SHP77 treated with DMSO at 0.1 percent for 48 hours (cell line): ENCODE data around the gene SSTR4.
A peak's percentile ranks its signal among the peaks of the same experiment; 100 is the strongest.

ENCODE experiments used
- DNase-seq: peaks from one replicate; lab custom pipeline; 2025; lab: John Stamatoyannopoulos, UW

Gene SSTR4

GRCh38 chr20:23065266-23066201 is 30.4 kb downstream of the SSTR4 start:
- no peak for DNase-seq

GRCh38 chr20:23066772-23067171 is 31.7 kb downstream of the SSTR4 start:
- no peak for DNase-seq

GRCh38 chr20:23068283-23068682 is 33.2 kb downstream of the SSTR4 start:
- DNase-seq = no peak

- no peak for DNase-seq
Measured at GRCh38 chr20:23069108-23069507, 34.0 kb downstream of the SSTR4 start.

- DNase-seq = no peak
Measured at GRCh38 chr20:23071398-23071797, 36.3 kb downstream of the SSTR4 start.

- no peak for DNase-seq
Measured at GRCh38 chr20:23071996-23072395, 36.9 kb downstream of the SSTR4 start.

- DNase-seq = no peak
Measured at GRCh38 chr20:23072892-23073586, 37.9 kb downstream of the SSTR4 start.

- no peak for DNase-seq
Measured at GRCh38 chr20:23074052-23074451, 38.9 kb downstream of the SSTR4 start.

- DNase-seq = no peak
Measured at GRCh38 chr20:23077277-23077676, 42.2 kb downstream of the SSTR4 start.

- no peak for DNase-seq
Measured at GRCh38 chr20:23078351-23079015, 43.4 kb downstream of the SSTR4 start.

GRCh38 chr20:23079016-23079351 is 43.9 kb downstream of the SSTR4 start:
- peak; percentile 59 for DNase-seq

- no peak for DNase-seq
Measured at GRCh38 chr20:23079926-23080325, 44.8 kb downstream of the SSTR4 start.

GRCh38 chr20:23080521-23080920 is 45.4 kb downstream of the SSTR4 start:
- no peak for DNase-seq

- no peak for DNase-seq
Measured at GRCh38 chr20:23081263-23081819, 46.2 kb downstream of the SSTR4 start.

- no peak for DNase-seq
Measured at GRCh38 chr20:23082846-23083552, 47.9 kb downstream of the SSTR4 start.

GRCh38 chr20:23083553-23084220 is 48.6 kb downstream of the SSTR4 start:
- DNase-seq = no peak

- no peak for DNase-seq
Measured at GRCh38 chr20:23084282-23084844, 49.3 kb downstream of the SSTR4 start.

GRCh38 chr20:23084845-23085365 is 49.8 kb downstream of the SSTR4 start:
- no peak for DNase-seq

- no peak for DNase-seq
Measured at GRCh38 chr20:23085436-23086055, 50.4 kb downstream of the SSTR4 start.

- no peak for DNase-seq
Measured at GRCh38 chr20:23086056-23086566, 51.0 kb downstream of the SSTR4 start, which contains the start of gene CD93. TSS of gene CD93 (minus strand) at chr20:23086324. CDS start at chr20:23086192, 132 bp downstream.
